ENCODE data around the gene MED13L.

The MED13L gene

GRCh38 chr12:116314477-116314876, 37.0 kb upstream of the MED13L start:
- in situ Hi-C loops (cut with HindIII; ENCODE audit: low pct_unique_long_range_greater_than_20kb, low sequenced_read_pairs) = no loop called here
- no peak for TF ChIP-seq JUND (IDR thresholded peaks at IDR 0.05; ENCODE audit: low read depth)
- DNase-seq (ENCODE audit: low read depth in 1 of 2, low spot score in 1 of 2) = no peak

- no peak for DNase-seq (ENCODE audit: low read depth in 1 of 2, low spot score in 1 of 2)
Observed at GRCh38 chr12:116313194-116313927, 35.9 kb upstream of the MED13L start.

GRCh38 chr12:116310082-116310481, 32.6 kb upstream of the MED13L start:
- in situ Hi-C loops (cut with HindIII; ENCODE audit: low pct_unique_long_range_greater_than_20kb, low sequenced_read_pairs) = no loop called here
- no peak for TF ChIP-seq JUND (IDR thresholded peaks at IDR 0.05; ENCODE audit: low read depth)

More at GRCh38 chr12:116313194-116313927, 35.9 kb upstream of the MED13L start:
- in situ Hi-C loops (cut with HindIII; ENCODE audit: low pct_unique_long_range_greater_than_20kb, low sequenced_read_pairs) = no loop called here
- TF ChIP-seq JUND (IDR thresholded peaks at IDR 0.05; ENCODE audit: low read depth) = no peak

GRCh38 chr12:116309343-116309742, 31.9 kb upstream of the MED13L start:
- no peak for TF ChIP-seq JUND (IDR thresholded peaks at IDR 0.05; ENCODE audit: low read depth)
- in situ Hi-C loops (cut with HindIII; ENCODE audit: low pct_unique_long_range_greater_than_20kb, low sequenced_read_pairs) = no loop called here
- DNase-seq (ENCODE audit: low read depth in 1 of 2, low spot score in 1 of 2) = no peak

More at GRCh38 chr12:116310082-116310481, 32.6 kb upstream of the MED13L start:
- no peak for DNase-seq (ENCODE audit: low read depth in 1 of 2, low spot score in 1 of 2)

GRCh38 chr12:116308647-116309046, 31.2 kb upstream of the MED13L start:
- no peak for TF ChIP-seq JUND (IDR thresholded peaks at IDR 0.05; ENCODE audit: low read depth)
- in situ Hi-C loops (cut with HindIII; ENCODE audit: low pct_unique_long_range_greater_than_20kb, low sequenced_read_pairs) = no loop called here
- DNase-seq (ENCODE audit: low read depth in 1 of 2, low spot score in 1 of 2) = no peak

GRCh38 chr12:116306968-116307367, 29.5 kb upstream of the MED13L start:
- in situ Hi-C loops (cut with HindIII; ENCODE audit: low pct_unique_long_range_greater_than_20kb, low sequenced_read_pairs) = no loop called here
- no peak for DNase-seq (ENCODE audit: low read depth in 1 of 2, low spot score in 1 of 2)
- no peak for TF ChIP-seq JUND (IDR thresholded peaks at IDR 0.05; ENCODE audit: low read depth)

GRCh38 chr12:116306506-116306905, 29.0 kb upstream of the MED13L start:
- DNase-seq (ENCODE audit: low read depth in 1 of 2, low spot score in 1 of 2) = no peak
- in situ Hi-C loops (cut with HindIII; ENCODE audit: low pct_unique_long_range_greater_than_20kb, low sequenced_read_pairs) = no loop called here
- no peak for TF ChIP-seq JUND (IDR thresholded peaks at IDR 0.05; ENCODE audit: low read depth)

- in situ Hi-C loops (cut with HindIII; ENCODE audit: low pct_unique_long_range_greater_than_20kb, low sequenced_read_pairs) = no loop called here
- DNase-seq (ENCODE audit: low read depth in 1 of 2, low spot score in 1 of 2) = no peak
- TF ChIP-seq JUND (IDR thresholded peaks at IDR 0.05; ENCODE audit: low read depth) = no peak
Observed at GRCh38 chr12:116304621-116305020, 27.1 kb upstream of the MED13L start.

GRCh38 chr12:116303929-116304328, 26.4 kb upstream of the MED13L start:
- in situ Hi-C loops (cut with HindIII; ENCODE audit: low pct_unique_long_range_greater_than_20kb, low sequenced_read_pairs) = no loop called here
- TF ChIP-seq JUND (IDR thresholded peaks at IDR 0.05; ENCODE audit: low read depth) = no peak
- no peak for DNase-seq (ENCODE audit: low read depth in 1 of 2, low spot score in 1 of 2)

GRCh38 chr12:116303066-116303465, 25.6 kb upstream of the MED13L start:
- DNase-seq (ENCODE audit: low read depth in 1 of 2, low spot score in 1 of 2) = no peak
- in situ Hi-C loops (cut with HindIII; ENCODE audit: low pct_unique_long_range_greater_than_20kb, low sequenced_read_pairs) = no loop called here
- TF ChIP-seq JUND (IDR thresholded peaks at IDR 0.05; ENCODE audit: low read depth) = no peak

- in situ Hi-C loops (cut with HindIII; ENCODE audit: low pct_unique_long_range_greater_than_20kb, low sequenced_read_pairs) = no loop called here
Observed at GRCh38 chr12:116302166-116303058, 24.9 kb upstream of the MED13L start.

GRCh38 chr12:116301621-116302020, 24.1 kb upstream of the MED13L start:
- no peak for TF ChIP-seq JUND (IDR thresholded peaks at IDR 0.05; ENCODE audit: low read depth)
- in situ Hi-C loops (cut with HindIII; ENCODE audit: low pct_unique_long_range_greater_than_20kb, low sequenced_read_pairs) = no loop called here
- no peak for DNase-seq (ENCODE audit: low read depth in 1 of 2, low spot score in 1 of 2)

More at GRCh38 chr12:116302166-116303058, 24.9 kb upstream of the MED13L start:
- DNase-seq (ENCODE audit: low read depth in 1 of 2, low spot score in 1 of 2) = no peak
- TF ChIP-seq JUND (IDR thresholded peaks at IDR 0.05; ENCODE audit: low read depth) = no peak

Measured in T47D (cell line).